SH-SY5Y (cell line): ENCODE measurements around the gene BRPF1.

ENCODE experiments used
- GATA2 ChIP-seq: IDR thresholded peaks from 2 replicates; pipeline ENCODE4 v1.6.1; 2011; ENCODE audit warnings: mild to moderate bottlenecking, low read depth, low read length
- GATA3 ChIP-seq: IDR thresholded peaks from 2 replicates; pipeline ENCODE4 v1.6.1; 2011; ENCODE audit warnings: low read depth, mild to moderate bottlenecking, low read length, moderate library complexity

- TF ChIP-seq GATA3 (no peak), GATA2 (no peak)
Observed at GRCh38 chr3:9746330-9746729, 14.8 kb downstream of the BRPF1 start.
